Heart left ventricle (tissue), 13 donors: ENCODE results near the gene CCBE1.

Experiments used
- POLR2A ChIP-seq, 2 donors: fragments of 450-650 bp; IDR thresholded peaks; one replicate each; pipeline ENCODE4 v1.6.1; 2017; ENCODE audit warnings: antibody characterized with exemption in 2 of 2, mild to moderate bottlenecking in 2 of 2, moderate library complexity in 2 of 2
- TF ChIP-seq, protein P1 (sequence below), 12 donors: fragments of 200-600 bp; sonication (generic) in 4 of 12; IDR thresholded peaks; one replicate each; pipeline versions ENCODE4 v1.5.0 to v1.8.0; 2018 to 2022; ENCODE audit warnings: antibody characterized with exemption in 12 of 12, mild to moderate bottlenecking in 5 of 12
- donor health status: ischemic (EF 13 %, LVEDD 7.1; RV severe dilation, severe dysfunction).
- donor health status: DM: no; HTN: yes; CAD: no.
- donor health status: DM: no; HTN: no; CAD: no.
- donor health status: ischemic (EF 25% LVEDD 6.9; RV normal size, moderate dysfunction).
- donor health status: ischemic (EF 25% LVEDD 5.7; RV mildly dilated, moderate dysfunction).
- donor health status: ischemic (EF 35%, LVEDD 5.7; RV mildly dilated, moderate dysfunction).
- donor health status: nonischemic (EF 11% LVEDD 7.7; RV severe dilation, severe dysfunction).
- donor health status: DM: yes; HTN: yes; CAD: no.
- donor health status: PGD.
- donor health status: ischemic (EF 29% LVEDD 5.4; RV normal size, mild dysfunction).
- donor health status: nonischemic (EF 23%, LVEDD 6.1; RV moderate dilation, normal function).

DNA sequence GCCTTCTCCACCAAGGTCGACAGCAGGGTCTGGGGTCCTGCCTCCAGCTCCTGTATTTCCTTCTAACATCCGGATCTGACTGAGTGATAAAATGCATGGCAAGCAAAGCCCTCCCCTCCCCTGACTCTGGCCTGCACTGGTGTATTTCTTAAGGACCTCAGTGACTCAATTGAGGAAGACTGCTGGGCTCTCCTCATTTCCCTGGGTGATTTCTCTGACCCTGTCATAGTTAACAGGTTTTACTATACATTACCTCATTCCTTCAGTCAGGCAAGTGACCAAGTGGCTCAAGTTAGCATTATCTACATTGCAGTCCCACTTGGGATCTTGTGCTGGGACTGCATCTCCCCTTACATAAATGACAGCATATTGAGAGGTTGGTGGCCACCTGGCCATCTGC is 38.8 kb upstream of the CCBE1 start:
- TF ChIP-seq, protein P1, sequence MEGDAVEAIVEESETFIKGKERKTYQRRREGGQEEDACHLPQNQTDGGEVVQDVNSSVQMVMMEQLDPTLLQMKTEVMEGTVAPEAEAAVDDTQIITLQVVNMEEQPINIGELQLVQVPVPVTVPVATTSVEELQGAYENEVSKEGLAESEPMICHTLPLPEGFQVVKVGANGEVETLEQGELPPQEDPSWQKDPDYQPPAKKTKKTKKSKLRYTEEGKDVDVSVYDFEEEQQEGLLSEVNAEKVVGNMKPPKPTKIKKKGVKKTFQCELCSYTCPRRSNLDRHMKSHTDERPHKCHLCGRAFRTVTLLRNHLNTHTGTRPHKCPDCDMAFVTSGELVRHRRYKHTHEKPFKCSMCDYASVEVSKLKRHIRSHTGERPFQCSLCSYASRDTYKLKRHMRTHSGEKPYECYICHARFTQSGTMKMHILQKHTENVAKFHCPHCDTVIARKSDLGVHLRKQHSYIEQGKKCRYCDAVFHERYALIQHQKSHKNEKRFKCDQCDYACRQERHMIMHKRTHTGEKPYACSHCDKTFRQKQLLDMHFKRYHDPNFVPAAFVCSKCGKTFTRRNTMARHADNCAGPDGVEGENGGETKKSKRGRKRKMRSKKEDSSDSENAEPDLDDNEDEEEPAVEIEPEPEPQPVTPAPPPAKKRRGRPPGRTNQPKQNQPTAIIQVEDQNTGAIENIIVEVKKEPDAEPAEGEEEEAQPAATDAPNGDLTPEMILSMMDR (IDR thresholded peaks at IDR 0.05), result no peak
- TF ChIP-seq POLR2A (IDR thresholded peaks at IDR 0.05), result no peak
